K562 (cell line): ENCODE results near the gene MARK2. TPM values are rescaled to one million over a fixed set of nuclear protein-coding genes. Genes with fewer than 3 reads are reported as not detected.

Experiments used
- ATAC-seq: fragments of 200-7000 bp; cut with Tn5 transposase; 3 replicates; pipeline ENCODE4 v1.9.1; 2020; ENCODE audit warnings: moderate library complexity
- BruUV-seq: library from RNA; stranded (reverse); fragments of 400-500 nt; replicated peaks from 2 replicates; lab custom pipeline; 2021; lab: Mats Ljungman, UMichigan
- CTCF ChIA-PET: fragments of 300-600 bp; formaldehyde crosslinking; extraction: SDS; loops from one replicate; lab custom pipeline; 2021; ENCODE audit warnings: low intra/inter-chr PET ratio; lab: Yijun Ruan, JAX
- POLR2A ChIA-PET: fragments of 300-600, 350-650 bp; sonication (Branson Sonifier 250); formaldehyde crosslinking; extraction: SDS; loops from one replicate; lab custom pipeline; 2021; ENCODE audit warnings: antibody characterized with exemption, inconsistent platforms; lab: Yijun Ruan, JAX
- DNase-seq, 4 experiments: peaks; one replicate each; pipeline versions ENCODE4 v3.0.0 to v3.0.0-alpha.2; 2011 to 2018; ENCODE audit warnings: low spot score in 3 of 4, mixed read lengths in 3 of 4; ENCODE audit errors: extremely low read depth in 1 of 4
- FAIRE-seq: peaks from 2 replicates; lab custom pipeline; 2011; peaks lifted over from hg19 to GRCh38; lab: Jason Lieb, UNC
- H2AFZ ChIP-seq: 2 replicates; pipeline ENCODE4 v1.6.0; 2011; ENCODE audit warnings: low read depth, low read length, control low read depth, inconsistent platforms
- H3K27ac ChIP-seq: fragments of 200-600 bp; 3 replicates; pipeline ENCODE4 v1.8.0; 2011; ENCODE audit warnings: low read depth, mild to moderate bottlenecking, control low read depth, inconsistent platforms, low read length, moderate library complexity, mixed read lengths; ENCODE audit errors: extremely low read depth
- H3K27me3 ChIP-seq, 2 experiments: fragments of 300-600 bp in 1 of 2; 2 replicates in 1 of 2; 3 replicates in 1 of 2; pipeline versions ENCODE4 v1.6.0 to v1.8.0; 2011; ENCODE audit warnings: inconsistent platforms in 2 of 2, low read length in 2 of 2, mild to moderate bottlenecking in 1 of 2, mixed read lengths in 1 of 2, moderate library complexity in 1 of 2; ENCODE audit not compliant: control insufficient read depth in 2 of 2, insufficient read depth in 2 of 2
- H3K36me3 ChIP-seq: fragments of 300-600 bp; 3 replicates; pipeline ENCODE4 v1.8.0; 2011; ENCODE audit warnings: mild to moderate bottlenecking, low read length, inconsistent platforms; ENCODE audit not compliant: control insufficient read depth, insufficient read depth
- H3K4me1 ChIP-seq, 2 experiments: fragments of 200-600 bp in 1 of 2; replicated peaks in 1 of 2; 2 replicates in 1 of 2; 3 replicates in 1 of 2; pipeline versions ENCODE4 v1.5.1 to v1.8.0; 2011; ENCODE audit warnings: inconsistent platforms in 2 of 2, low read length in 2 of 2, mild to moderate bottlenecking in 1 of 2, mixed read lengths in 1 of 2, moderate library complexity in 1 of 2; ENCODE audit not compliant: control insufficient read depth in 2 of 2, insufficient read depth in 2 of 2
- H3K4me2 ChIP-seq: 2 replicates; pipeline ENCODE4 v1.6.1; 2011; ENCODE audit warnings: low read length, control low read depth, inconsistent platforms, mixed read lengths; ENCODE audit not compliant: insufficient read depth
- H3K4me3 ChIP-seq: fragments of 200-600 bp; sonication (generic), shearing (Covaris generic); 2 replicates; pipeline ENCODE4 v1.5.1; 2016; ENCODE audit warnings: control low read depth, inconsistent platforms
- H3K79me2 ChIP-seq: fragments of 200-600 bp; 3 replicates; pipeline ENCODE4 v1.8.0; 2011; ENCODE audit warnings: low read length, inconsistent platforms; ENCODE audit not compliant: control insufficient read depth, insufficient read depth
- H3K9ac ChIP-seq, 2 experiments: 2 replicates each; pipeline versions ENCODE4 v1.6.0 to v1.6.1; 2011; ENCODE audit warnings: low read depth in 2 of 2, low read length in 2 of 2, control low read depth in 1 of 2, inconsistent platforms in 1 of 2, mild to moderate bottlenecking in 1 of 2, mixed read lengths in 1 of 2; ENCODE audit not compliant: insufficient read depth in 1 of 2
- H3K9me1 ChIP-seq: one replicate; pipeline ENCODE4 v1.6.0; 2011; ENCODE audit warnings: inconsistent platforms, mild to moderate bottlenecking, low read length, moderate library complexity; ENCODE audit not compliant: control insufficient read depth, insufficient read depth
- H3K9me3 ChIP-seq: replicated peaks from 2 replicates; pipeline ENCODE4 v1.5.1; 2011; ENCODE audit warnings: low read depth, low read length, inconsistent platforms; ENCODE audit not compliant: control insufficient read depth, insufficient read depth
- H4K20me1 ChIP-seq: replicated peaks from 2 replicates; pipeline ENCODE4 v1.6.1; 2011; ENCODE audit warnings: low read length, inconsistent platforms, mixed read lengths; ENCODE audit not compliant: control insufficient read depth, insufficient read depth
- CREB1 ChIP-seq, 2 experiments: sonication (generic) in 1 of 2; formaldehyde crosslinking in 1 of 2; IDR thresholded peaks; 2 replicates each; pipeline versions ENCODE4 v1.6.1 to v1.8.0; 2012 to 2022; ENCODE audit warnings: inconsistent platforms in 1 of 2, mild to moderate bottlenecking in 1 of 2, missing genetic modification reagents in 1 of 2, moderate library complexity in 1 of 2
- MED1 ChIP-seq: sonication (generic); formaldehyde crosslinking; IDR thresholded peaks from 2 replicates; pipeline ENCODE4 v1.8.1; 2023; ENCODE audit warnings: missing genetic modification reagents, borderline replicate concordance
- MTA1 ChIP-seq: fragments of 450-650 bp; IDR thresholded peaks from 2 replicates; pipeline ENCODE4 v1.6.1; 2017; ENCODE audit warnings: borderline replicate concordance
- RBM14 ChIP-seq: fragments of 200-400 bp; formaldehyde crosslinking; IDR thresholded peaks from 2 replicates; pipeline ENCODE4 v1.6.1; 2018; ENCODE audit warnings: low read depth, mild to moderate bottlenecking, low read length, moderate library complexity, borderline replicate concordance; ENCODE audit not compliant: insufficient read depth
- SMARCB1 ChIP-seq: IDR thresholded peaks from 2 replicates; pipeline ENCODE4 v1.6.1; 2011; ENCODE audit warnings: improper control_type of control experiment, low read depth; ENCODE audit not compliant: insufficient read length
- SP2 ChIP-seq: IDR thresholded peaks from 2 replicates; pipeline ENCODE4 v1.6.1; 2011; ENCODE audit warnings: mild to moderate bottlenecking, low read depth, low read length, moderate library complexity; ENCODE audit not compliant: poor library complexity, severe bottlenecking; ENCODE audit errors: extremely low read depth
- SPI1 ChIP-seq: IDR thresholded peaks from 2 replicates; pipeline ENCODE4 v1.6.1; 2011; ENCODE audit warnings: low read depth, low read length, control low read depth, borderline replicate concordance
- TCF7L2 ChIP-seq: fragments of 150-350 bp; IDR thresholded peaks from 2 replicates; pipeline ENCODE4 v1.6.1; 2016; ENCODE audit warnings: low read depth, mild to moderate bottlenecking, low read length, moderate library complexity
- ZNF184 ChIP-seq: sonication (generic); formaldehyde crosslinking; IDR thresholded peaks from 2 replicates; pipeline ENCODE4 v1.5.0; 2020; ENCODE audit warnings: missing genetic modification reagents
- whole genome bisulfite sequencing: fragments of 100-300 bp; shearing (Covaris generic); methylation state at CpG from one replicate; pipeline ENCODE4 v1.1.6; 2016; ENCODE audit warnings: low coverage, mixed read lengths; ENCODE audit not compliant: insufficient coverage; ENCODE audit errors: missing lambda C conversion rate; 5-methylcytosine and 5-hydroxymethylcytosine counted together
- in situ Hi-C: fragments of 300-500 bp; cut with MboI; formaldehyde crosslinking; loops from 4 replicates; pipeline ENCODE4 v1.15.0; 2018; ENCODE audit warnings: inconsistent platforms, mixed read lengths
- intact Hi-C: fragments of 100-400 bp; cut with micrococcal nuclease; formaldehyde crosslinking; loops from 2 replicates; pipeline ENCODE4 v1.14.2; 2022
- polyA plus RNA-seq, 8 experiments: library from polyadenylated mRNA; depleted of rRNA in 4 of 8; stranded (reverse) in 5 of 8; unstranded in 3 of 8; fragments of >200 nt; fragmentation: Nextera tagmentation in 2 of 8; fragmentation: Illumina TruSeq in 1 of 8; extraction: Ambion mirVana in 2 of 8; extraction: Trizol in 1 of 8; gene quantifications; 2 replicates each; pipeline versions ENCODE4 v1.2.1 to v1.2.3, GENCODE V29; 2011 to 2014; ENCODE audit warnings: inconsistent platforms in 1 of 8, missing spikeins in 1 of 8
- total RNA-seq, 7 experiments: library from RNA; depleted of rRNA in 6 of 7; stranded (reverse); fragments of >200 nt in 6 of 7; fragmentation: Illumina TruSeq in 2 of 7; extraction: Trizol in 2 of 7; gene quantifications; 2 replicates each; pipeline versions ENCODE4 v1.2.1 to v1.2.3, GENCODE V29; 2011 to 2021; ENCODE audit warnings: low replicate concordance in 1 of 7
- TF ChIP-seq, protein P1 (sequence below): sonication (generic); formaldehyde crosslinking; IDR thresholded peaks from 2 replicates; pipeline ENCODE4 v1.8.1; 2022; ENCODE audit warnings: missing genetic modification reagents
- TF ChIP-seq, protein P2 (sequence below): fragments of 250-450 bp; sonication (Bioruptor Pico); IDR thresholded peaks from 2 replicates; pipeline ENCODE4 v1.8.0; 2022; ENCODE audit warnings: moderate library complexity, mild to moderate bottlenecking, inconsistent platforms
- TF ChIP-seq, protein P3 (sequence below): sonication (generic); formaldehyde crosslinking; IDR thresholded peaks from 2 replicates; pipeline ENCODE4 v1.8.1; 2023; ENCODE audit warnings: missing genetic modification reagents, mild to moderate bottlenecking, borderline replicate concordance

MARK2 gene
- total and polyA plus RNA-seq, 9 of the 15 experiments (the other 6 are each of a cell fraction or from before 2014, with no cell fraction given): 0.32 to 43.5 (median 15.1) TPM

DNA sequence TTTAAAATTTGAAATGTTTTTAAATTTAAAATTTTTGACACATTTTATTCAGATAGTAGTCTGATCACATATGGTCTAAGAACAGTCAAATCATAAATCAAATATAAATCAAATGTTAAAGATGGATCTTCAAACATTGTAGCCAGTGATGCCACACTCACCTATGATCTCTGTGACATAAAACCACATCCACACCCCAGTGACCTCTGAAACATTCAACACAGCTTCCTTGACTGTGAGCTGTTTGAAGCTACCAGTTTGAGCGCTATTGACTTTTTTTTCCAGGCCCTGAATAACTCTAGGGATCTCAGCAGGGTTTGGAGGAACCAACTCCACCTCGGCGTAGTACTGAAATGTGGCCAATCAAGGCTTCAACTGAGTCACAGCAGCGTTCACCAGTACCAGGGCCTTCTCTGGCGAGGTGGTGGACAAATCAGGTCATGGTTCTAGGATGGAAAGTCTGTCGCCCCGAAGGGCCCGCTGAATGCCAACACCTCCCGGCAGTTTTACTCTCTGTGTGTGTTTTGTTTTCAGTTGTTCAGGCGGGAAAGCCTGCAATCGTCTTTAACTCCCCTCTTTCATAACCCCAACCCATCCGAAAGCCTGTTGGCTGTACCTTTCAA, 4.3 kb upstream of the MARK2 start:
- H3K4me1 ChIP-seq: peaks cover 11 to 12% of the 10 kb centered on the region in 2 experiments; a peak in 4 of 5 replicates
- in situ Hi-C loops: loop anchor here (5.0 to 10.0 kb wide), 2 partner anchors 110 to 313 kb away; no protein-coding TSS in a partner anchor
- peaks cover 8% of the 10 kb centered on the region for H3K79me2 ChIP-seq
- 61% methylated on average over 12 of the region's 12 CpGs for WGBS
- ChIA-PET POLR2A (no interaction called here), CTCF (no interaction called here)
- ATAC-seq (no peak), FAIRE-seq (no peak)
- intact Hi-C loops: loop anchor here (5.0 to 10.0 kb wide), 2 partner anchors 67 to 470 kb away; partner anchors contain the start of genes CATSPERZ, ESRRA and ZFTA
- H3K9me1 ChIP-seq: no peaks in the 10 kb centered on the region
- H3K27me3 ChIP-seq: no peaks in the 10 kb centered on the region
- no peaks in the 10 kb centered on the region for H3K36me3 ChIP-seq
- no TSS peak for BruUV-seq
- peaks cover 3% of the 10 kb centered on the region for H4K20me1 ChIP-seq
- no peak overlapping the region for H2AFZ ChIP-seq
- no peak overlapping the region for H3K27ac ChIP-seq
- peak overlapping the region in 1 of 2 experiments; percentile 19; a peak in 1 of 4 replicates for H3K9ac ChIP-seq
- TF ChIP-seq CREB1 (IDR thresholded peaks at IDR 0.05) (no peak), CREB1 (CRISPR knock-in tag; IDR thresholded peaks at IDR 0.05) (no peak), SP2 (no peak), TCF7L2 (no peak), MED1 (CRISPR knock-in tag) (no peak), SMARCB1 (no peak), ZNF184 (CRISPR knock-in tag) (no peak), SPI1 (no peak), RBM14 (no peak), MTA1 (no peak)
- TF ChIP-seq, protein P1, sequence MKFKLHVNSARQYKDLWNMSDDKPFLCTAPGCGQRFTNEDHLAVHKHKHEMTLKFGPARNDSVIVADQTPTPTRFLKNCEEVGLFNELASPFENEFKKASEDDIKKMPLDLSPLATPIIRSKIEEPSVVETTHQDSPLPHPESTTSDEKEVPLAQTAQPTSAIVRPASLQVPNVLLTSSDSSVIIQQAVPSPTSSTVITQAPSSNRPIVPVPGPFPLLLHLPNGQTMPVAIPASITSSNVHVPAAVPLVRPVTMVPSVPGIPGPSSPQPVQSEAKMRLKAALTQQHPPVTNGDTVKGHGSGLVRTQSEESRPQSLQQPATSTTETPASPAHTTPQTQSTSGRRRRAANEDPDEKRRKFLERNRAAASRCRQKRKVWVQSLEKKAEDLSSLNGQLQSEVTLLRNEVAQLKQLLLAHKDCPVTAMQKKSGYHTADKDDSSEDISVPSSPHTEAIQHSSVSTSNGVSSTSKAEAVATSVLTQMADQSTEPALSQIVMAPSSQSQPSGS: no peak
- TF ChIP-seq, protein P2, sequence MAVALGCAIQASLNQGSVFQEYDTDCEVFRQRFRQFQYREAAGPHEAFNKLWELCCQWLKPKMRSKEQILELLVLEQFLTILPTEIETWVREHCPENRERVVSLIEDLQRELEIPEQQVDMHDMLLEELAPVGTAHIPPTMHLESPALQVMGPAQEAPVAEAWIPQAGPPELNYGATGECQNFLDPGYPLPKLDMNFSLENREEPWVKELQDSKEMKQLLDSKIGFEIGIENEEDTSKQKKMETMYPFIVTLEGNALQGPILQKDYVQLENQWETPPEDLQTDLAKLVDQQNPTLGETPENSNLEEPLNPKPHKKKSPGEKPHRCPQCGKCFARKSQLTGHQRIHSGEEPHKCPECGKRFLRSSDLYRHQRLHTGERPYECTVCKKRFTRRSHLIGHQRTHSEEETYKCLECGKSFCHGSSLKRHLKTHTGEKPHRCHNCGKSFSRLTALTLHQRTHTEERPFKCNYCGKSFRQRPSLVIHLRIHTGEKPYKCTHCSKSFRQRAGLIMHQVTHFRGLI (CRISPR knock-in tag): no peak
- TF ChIP-seq, protein P3, sequence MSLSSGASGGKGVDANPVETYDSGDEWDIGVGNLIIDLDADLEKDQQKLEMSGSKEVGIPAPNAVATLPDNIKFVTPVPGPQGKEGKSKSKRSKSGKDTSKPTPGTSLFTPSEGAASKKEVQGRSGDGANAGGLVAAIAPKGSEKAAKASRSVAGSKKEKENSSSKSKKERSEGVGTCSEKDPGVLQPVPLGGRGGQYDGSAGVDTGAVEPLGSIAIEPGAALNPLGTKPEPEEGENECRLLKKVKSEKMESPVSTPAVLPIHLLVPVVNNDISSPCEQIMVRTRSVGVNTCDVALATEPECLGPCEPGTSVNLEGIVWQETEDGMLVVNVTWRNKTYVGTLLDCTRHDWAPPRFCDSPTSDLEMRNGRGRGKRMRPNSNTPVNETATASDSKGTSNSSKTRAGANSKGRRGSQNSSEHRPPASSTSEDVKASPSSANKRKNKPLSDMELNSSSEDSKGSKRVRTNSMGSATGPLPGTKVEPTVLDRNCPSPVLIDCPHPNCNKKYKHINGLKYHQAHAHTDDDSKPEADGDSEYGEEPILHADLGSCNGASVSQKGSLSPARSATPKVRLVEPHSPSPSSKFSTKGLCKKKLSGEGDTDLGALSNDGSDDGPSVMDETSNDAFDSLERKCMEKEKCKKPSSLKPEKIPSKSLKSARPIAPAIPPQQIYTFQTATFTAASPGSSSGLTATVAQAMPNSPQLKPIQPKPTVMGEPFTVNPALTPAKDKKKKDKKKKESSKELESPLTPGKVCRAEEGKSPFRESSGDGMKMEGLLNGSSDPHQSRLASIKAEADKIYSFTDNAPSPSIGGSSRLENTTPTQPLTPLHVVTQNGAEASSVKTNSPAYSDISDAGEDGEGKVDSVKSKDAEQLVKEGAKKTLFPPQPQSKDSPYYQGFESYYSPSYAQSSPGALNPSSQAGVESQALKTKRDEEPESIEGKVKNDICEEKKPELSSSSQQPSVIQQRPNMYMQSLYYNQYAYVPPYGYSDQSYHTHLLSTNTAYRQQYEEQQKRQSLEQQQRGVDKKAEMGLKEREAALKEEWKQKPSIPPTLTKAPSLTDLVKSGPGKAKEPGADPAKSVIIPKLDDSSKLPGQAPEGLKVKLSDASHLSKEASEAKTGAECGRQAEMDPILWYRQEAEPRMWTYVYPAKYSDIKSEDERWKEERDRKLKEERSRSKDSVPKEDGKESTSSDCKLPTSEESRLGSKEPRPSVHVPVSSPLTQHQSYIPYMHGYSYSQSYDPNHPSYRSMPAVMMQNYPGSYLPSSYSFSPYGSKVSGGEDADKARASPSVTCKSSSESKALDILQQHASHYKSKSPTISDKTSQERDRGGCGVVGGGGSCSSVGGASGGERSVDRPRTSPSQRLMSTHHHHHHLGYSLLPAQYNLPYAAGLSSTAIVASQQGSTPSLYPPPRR (CRISPR knock-in tag): no peak
- TF ChIP-seq, all 486 proteins: peak for 0
- H3K9me3 ChIP-seq: no peaks in the 10 kb centered on the region
- no peak overlapping the region for H3K4me2 ChIP-seq
- no peak overlapping the region for H3K4me3 ChIP-seq
- no peak for DNase-seq
